Caco-2 (cell line): ENCODE results near the gene SIK3. TPM values are rescaled to one million over a fixed set of nuclear protein-coding genes. Genes with fewer than 3 reads are reported as not detected.

Source experiments
- BruUV-seq: library from RNA; stranded (reverse); fragments of 400-500 nt; replicated peaks from 2 replicates; lab custom pipeline; 2021; lab: Mats Ljungman, UMichigan
- CTCF ChIA-PET: fragments of 300-600 bp; sonication (Branson Sonifier 250); formaldehyde crosslinking; loops from one replicate; lab custom pipeline; 2022; ENCODE audit warnings: antibody characterized with exemption; lab: Charles Lee
- POLR2A ChIA-PET: fragments of 300-600 bp; sonication (Branson Sonifier 250); formaldehyde crosslinking; loops from one replicate; lab custom pipeline; 2022; ENCODE audit warnings: antibody characterized with exemption; lab: Charles Lee
- DNase-seq, 2 experiments: peaks; one replicate each; pipeline versions ENCODE4 v3.0.0 to v3.0.0-alpha.2; 2020 to 2022
- H3K27me3 ChIP-seq: replicated peaks from 2 replicates; pipeline ENCODE4 v1.6.0; 2011; ENCODE audit warnings: low read length; ENCODE audit not compliant: control insufficient read depth, insufficient read depth
- H3K36me3 ChIP-seq: 2 replicates; pipeline ENCODE4 v1.5.1; 2011; ENCODE audit warnings: low read length; ENCODE audit not compliant: control insufficient read depth, insufficient read depth
- H3K4me1 ChIP-seq: fragments of 250-450 bp; sonication (Bioruptor Pico); 2 replicates; pipeline ENCODE4 v1.5.1; 2020; ENCODE audit warnings: mild to moderate bottlenecking
- H3K4me3 ChIP-seq: 2 replicates; pipeline ENCODE4 v1.5.1; 2011; ENCODE audit warnings: low read depth, mild to moderate bottlenecking, control low read depth, low read length
- H3K9me3 ChIP-seq: fragments of 250-450 bp; sonication (Bioruptor Pico); 2 replicates; pipeline ENCODE4 v1.5.1; 2020; ENCODE audit warnings: mild to moderate bottlenecking, moderate library complexity
- H3K27ac Mint-ChIP-seq: one replicate; pipeline ENCODE4 v1.8.0; 2022; ENCODE audit warnings: mixed read lengths; ENCODE audit not compliant: unreplicated experiment
- H3K27me3 Mint-ChIP-seq: one replicate; pipeline ENCODE4 v1.8.0; 2022; ENCODE audit warnings: mixed read lengths; ENCODE audit not compliant: insufficient read depth, unreplicated experiment
- H3K36me3 Mint-ChIP-seq: one replicate; pipeline ENCODE4 v1.8.0; 2022; ENCODE audit warnings: mild to moderate bottlenecking, mixed read lengths; ENCODE audit not compliant: insufficient read depth, unreplicated experiment
- H3K4me1 Mint-ChIP-seq: one replicate; pipeline ENCODE4 v1.8.0; 2022; ENCODE audit warnings: low read depth, mixed read lengths; ENCODE audit not compliant: unreplicated experiment
- H3K4me3 Mint-ChIP-seq: one replicate; pipeline ENCODE4 v1.8.0; 2022; ENCODE audit warnings: mild to moderate bottlenecking, moderate library complexity, mixed read lengths; ENCODE audit not compliant: unreplicated experiment
- H3K9me3 Mint-ChIP-seq: one replicate; pipeline ENCODE4 v1.8.0; 2022; ENCODE audit warnings: mixed read lengths; ENCODE audit not compliant: unreplicated experiment
- intact Hi-C: fragments of 100-400 bp; cut with micrococcal nuclease; formaldehyde crosslinking; loops from one replicate; pipeline ENCODE4 v1.10.0; 2022; ENCODE audit not compliant: unreplicated experiment
- total RNA-seq: library from RNA; stranded (reverse); gene quantifications from 2 replicates; pipeline ENCODE4 v1.2.3, GENCODE V29; 2022
- TF ChIP-seq, protein P1 (sequence below), 2 experiments: fragments of 200-600 bp in 1 of 2; IDR thresholded peaks; 1 replicate in 1 of 2; 2 replicates in 1 of 2; pipeline versions ENCODE4 v1.5.1 to v1.8.0; 2011 to 2022; ENCODE audit warnings: antibody characterized with exemption in 1 of 2, control low read depth in 1 of 2, inconsistent platforms in 1 of 2, low read depth in 1 of 2, low read length in 1 of 2, mild to moderate bottlenecking in 1 of 2, moderate library complexity in 1 of 2; ENCODE audit not compliant: insufficient read depth in 1 of 2, severe bottlenecking in 1 of 2, unreplicated experiment in 1 of 2

The SIK3 gene
- total RNA-seq, 1 experiment from 2014 or later = 65.7 TPM

GRCh38 chr11:116840224-116840745 is 257.9 kb downstream of the SIK3 start:
- H3K27ac Mint-ChIP-seq = peak overlapping the region; percentile 10
- POLR2A ChIA-PET = interaction anchor here (1.7 kb wide), 1 partner anchor 304 kb away, joined by 6 read pairs; the partner anchor contains the start of gene PAFAH1B2
- no peak for DNase-seq
- TF ChIP-seq, protein P1, sequence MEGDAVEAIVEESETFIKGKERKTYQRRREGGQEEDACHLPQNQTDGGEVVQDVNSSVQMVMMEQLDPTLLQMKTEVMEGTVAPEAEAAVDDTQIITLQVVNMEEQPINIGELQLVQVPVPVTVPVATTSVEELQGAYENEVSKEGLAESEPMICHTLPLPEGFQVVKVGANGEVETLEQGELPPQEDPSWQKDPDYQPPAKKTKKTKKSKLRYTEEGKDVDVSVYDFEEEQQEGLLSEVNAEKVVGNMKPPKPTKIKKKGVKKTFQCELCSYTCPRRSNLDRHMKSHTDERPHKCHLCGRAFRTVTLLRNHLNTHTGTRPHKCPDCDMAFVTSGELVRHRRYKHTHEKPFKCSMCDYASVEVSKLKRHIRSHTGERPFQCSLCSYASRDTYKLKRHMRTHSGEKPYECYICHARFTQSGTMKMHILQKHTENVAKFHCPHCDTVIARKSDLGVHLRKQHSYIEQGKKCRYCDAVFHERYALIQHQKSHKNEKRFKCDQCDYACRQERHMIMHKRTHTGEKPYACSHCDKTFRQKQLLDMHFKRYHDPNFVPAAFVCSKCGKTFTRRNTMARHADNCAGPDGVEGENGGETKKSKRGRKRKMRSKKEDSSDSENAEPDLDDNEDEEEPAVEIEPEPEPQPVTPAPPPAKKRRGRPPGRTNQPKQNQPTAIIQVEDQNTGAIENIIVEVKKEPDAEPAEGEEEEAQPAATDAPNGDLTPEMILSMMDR (IDR thresholded peaks at IDR 0.05; ENCODE audit: insufficient read depth in 1 of 2, low read depth in 1 of 2, low read length in 1 of 2, severe bottlenecking in 1 of 2, unreplicated experiment in 1 of 2) = peak in 1 of 2 experiments; percentile 37
- Histone ChIP-seq H3K9me3 (no peaks in the 10 kb centered on the region), H3K36me3 (peaks cover 9% of the 10 kb centered on the region; the same call in 1 of the 2 replicates), H3K27me3 (no peaks in the 10 kb centered on the region), H3K4me3 (no peak overlapping the region), H3K4me1 (peaks cover 87% of the 10 kb centered on the region)
- intact Hi-C loops = no loop called here
- CTCF ChIA-PET = interaction anchor here (0.6 to 1.6 kb wide), 3 partner anchors 11 to 557 kb away, joined by 3 to 4 read pairs (median 3); partner anchors contain the start of gene APOC3
- peaks cover 61% of the 10 kb centered on the region for H3K4me1 Mint-ChIP-seq
- H3K4me3 Mint-ChIP-seq = no peak overlapping the region
- H3K9me3 Mint-ChIP-seq = no peaks in the 10 kb centered on the region
- peaks cover 48% of the 10 kb centered on the region for H3K36me3 Mint-ChIP-seq
- no peaks in the 10 kb centered on the region for H3K27me3 Mint-ChIP-seq
- no TSS peak for BruUV-seq

- Mint-ChIP-seq H3K4me1 (peaks cover 63% of the 10 kb centered on the region), H3K36me3 (peaks cover 48% of the 10 kb centered on the region), H3K9me3 (no peaks in the 10 kb centered on the region), H3K27ac (peak overlapping the region; percentile 92), H3K27me3 (no peaks in the 10 kb centered on the region), H3K4me3 (peak overlapping the region; percentile 68)
- intact Hi-C loops = loop anchor here (5.0 kb wide), 1 partner anchor 106 kb away; no protein-coding TSS in a partner anchor
- H3K36me3 ChIP-seq = peaks cover 5% of the 10 kb centered on the region; the same call in 1 of the 2 replicates
- CTCF ChIA-PET = interaction anchor here (1.6 to 3.8 kb wide), 3 partner anchors 10 to 48 kb away, joined by 4 to 50 read pairs (median 15); partner anchors contain the start of gene APOA5
- BruUV-seq = no TSS peak
- no peaks in the 10 kb centered on the region for H3K9me3 ChIP-seq
- peaks cover 86% of the 10 kb centered on the region for H3K4me1 ChIP-seq
- POLR2A ChIA-PET = interaction anchor here (1.7 kb wide), 1 partner anchor 306 kb away, joined by 6 read pairs; the partner anchor contains the start of gene PAFAH1B2
- H3K27me3 ChIP-seq = no peaks in the 10 kb centered on the region
- TF ChIP-seq, protein P1 (IDR thresholded peaks at IDR 0.05; ENCODE audit: insufficient read depth in 1 of 2, low read depth in 1 of 2, low read length in 1 of 2, severe bottlenecking in 1 of 2, unreplicated experiment in 1 of 2) = no peak
- H3K4me3 ChIP-seq = no peak overlapping the region
- no peak for DNase-seq
Observed at GRCh38 chr11:116838321-116839084, 259.7 kb downstream of the SIK3 start.
